A204.1 (cell line): Measurements from ENCODE around the gene KLK5.
"Not testable (repeated sequence)": the region's sequence is repeated elsewhere in the genome, so short reads cannot be mapped to it uniquely, and the experiment has no call there.

Source experiments
- FAIRE-seq: peaks from 2 replicates; lab custom pipeline; 2012; peaks lifted over from hg19 to GRCh38; lab: Jason Lieb, UNC

The KLK5 gene

DNA sequence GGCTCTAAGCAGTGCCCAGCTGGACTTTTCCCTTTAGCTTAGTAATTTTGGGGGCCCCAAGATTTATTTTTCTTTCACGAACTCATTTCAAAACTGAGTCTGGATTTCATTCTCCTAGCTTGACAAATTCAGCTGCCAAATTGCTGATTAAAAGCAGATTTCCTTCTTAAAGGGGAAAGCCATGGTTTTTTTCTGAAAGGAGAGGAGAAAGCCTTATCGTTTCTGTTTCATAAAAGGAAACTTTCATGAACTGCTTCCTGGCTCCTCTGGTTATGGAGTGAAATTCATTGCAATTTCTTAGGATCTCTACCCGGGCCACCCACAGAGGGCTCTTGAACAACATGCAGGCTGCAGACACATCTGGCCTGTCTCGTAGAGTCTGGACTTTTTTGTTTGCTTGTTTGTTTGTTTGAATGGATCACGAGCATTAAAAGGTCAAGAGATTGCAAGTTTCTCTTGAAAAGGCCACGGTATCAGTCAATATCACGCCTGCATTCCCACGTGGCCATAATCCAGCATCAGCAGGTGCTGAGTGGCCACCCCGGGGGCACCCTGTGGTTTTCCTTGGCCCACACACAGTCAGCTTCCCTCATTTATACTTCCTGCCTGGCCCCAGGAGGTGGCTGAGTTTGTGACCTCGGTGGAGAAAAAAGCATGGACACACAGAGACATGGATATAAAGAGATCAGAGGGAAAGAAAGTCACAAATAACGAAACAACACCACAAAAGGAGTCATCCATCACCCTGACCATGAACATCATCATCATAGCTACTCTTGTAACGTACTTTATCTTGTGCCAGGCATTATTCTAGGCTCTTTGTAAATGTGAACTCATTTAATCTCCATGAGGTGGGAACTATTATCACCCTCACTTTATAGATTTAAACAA lies 31.2 kb downstream of the KLK5 start:
- FAIRE-seq, result no peak

DNA sequence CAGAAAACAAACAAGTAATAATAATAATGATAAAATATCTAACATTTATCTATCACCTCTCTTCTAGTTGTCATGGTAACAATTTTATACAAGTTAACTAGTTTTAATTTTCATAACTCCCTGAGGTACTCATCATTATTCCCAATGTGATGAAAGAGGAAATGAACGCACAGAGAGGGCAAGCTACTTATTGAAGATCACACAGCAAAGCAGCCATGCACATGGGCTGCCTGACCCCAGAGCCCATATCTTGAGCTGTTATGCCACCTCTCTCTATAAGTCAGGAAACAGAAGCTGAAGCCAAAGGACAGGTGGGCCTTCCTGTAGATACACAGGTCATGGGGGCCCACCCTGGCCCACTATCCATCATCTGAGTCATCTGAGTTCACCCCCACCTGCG lies 36.8 kb downstream of the KLK5 start:
- no peak for FAIRE-seq

DNA sequence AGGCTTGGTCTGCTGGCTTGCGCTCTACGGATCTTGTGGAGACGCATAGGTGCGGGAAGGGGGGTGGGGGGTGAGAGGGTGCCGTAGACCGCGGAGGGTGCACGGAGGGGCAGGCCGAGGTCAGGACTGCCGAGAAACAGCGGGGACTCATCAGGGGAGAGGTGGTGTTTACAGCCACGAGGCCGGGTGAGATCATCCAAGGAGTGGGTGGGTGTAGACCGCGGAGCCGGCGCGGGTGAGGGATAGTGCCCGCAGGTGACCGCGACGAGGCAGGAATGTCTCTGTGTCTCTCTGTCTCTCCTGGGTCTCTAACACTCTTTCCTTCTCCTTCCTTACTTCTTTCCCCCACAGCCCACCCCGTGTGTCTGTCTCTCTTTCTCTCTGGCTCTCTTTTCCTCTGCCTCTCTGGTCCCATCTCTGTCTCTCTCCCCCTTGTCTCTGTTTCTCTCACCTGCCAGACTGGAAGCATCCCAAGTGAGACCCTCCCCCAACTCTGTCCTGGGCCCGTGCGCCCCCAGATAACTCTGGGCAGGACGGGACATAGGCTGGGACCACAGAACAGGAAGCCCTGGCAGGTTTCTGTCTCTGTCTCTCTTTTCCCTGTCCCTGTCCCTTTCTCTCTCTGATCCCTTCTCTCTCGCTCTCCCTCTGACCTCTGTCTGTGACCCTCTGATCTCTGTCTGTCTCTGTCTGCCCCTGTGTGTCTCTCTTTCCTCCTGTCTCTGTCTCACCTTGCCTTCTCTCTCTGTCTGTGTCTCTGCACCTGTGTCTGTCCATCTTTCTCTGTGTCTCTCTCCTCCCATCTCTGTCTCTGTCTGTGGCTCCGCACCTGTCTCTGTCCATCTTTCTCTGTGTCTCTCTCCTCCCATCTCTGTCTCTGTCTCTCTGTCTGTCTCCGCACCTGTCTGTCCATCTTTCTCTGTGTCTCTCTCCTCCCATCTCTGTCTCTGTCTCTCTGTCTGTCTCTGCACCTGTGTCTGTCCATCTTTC lies 39.8 kb downstream of the KLK5 start:
- no peak for FAIRE-seq

DNA sequence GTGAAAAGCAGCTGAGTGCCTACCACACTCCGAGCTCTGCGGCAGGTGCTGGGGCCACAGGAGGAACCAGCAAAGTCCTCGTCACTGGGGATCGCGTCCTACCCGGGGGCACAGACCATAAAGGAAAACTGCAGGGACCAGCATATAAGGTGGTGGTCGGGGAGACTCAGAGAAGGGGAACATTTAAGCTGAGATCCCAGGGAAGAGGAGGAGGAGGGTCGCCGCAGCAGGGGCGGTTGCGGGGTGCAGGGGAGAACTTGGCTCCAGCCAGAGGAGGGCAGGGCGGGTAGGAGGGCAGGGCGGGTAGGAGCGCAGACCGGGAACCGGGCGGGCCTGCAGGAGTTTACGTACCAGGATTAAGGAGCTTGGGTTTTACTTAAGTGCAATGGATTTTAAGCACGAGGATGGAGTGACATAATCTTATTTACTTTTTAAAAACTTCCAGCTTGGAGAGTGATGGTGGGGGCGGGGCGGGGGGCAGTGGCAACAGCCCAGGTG lies 40.7 kb downstream of the KLK5 start:
- no peak for FAIRE-seq

DNA sequence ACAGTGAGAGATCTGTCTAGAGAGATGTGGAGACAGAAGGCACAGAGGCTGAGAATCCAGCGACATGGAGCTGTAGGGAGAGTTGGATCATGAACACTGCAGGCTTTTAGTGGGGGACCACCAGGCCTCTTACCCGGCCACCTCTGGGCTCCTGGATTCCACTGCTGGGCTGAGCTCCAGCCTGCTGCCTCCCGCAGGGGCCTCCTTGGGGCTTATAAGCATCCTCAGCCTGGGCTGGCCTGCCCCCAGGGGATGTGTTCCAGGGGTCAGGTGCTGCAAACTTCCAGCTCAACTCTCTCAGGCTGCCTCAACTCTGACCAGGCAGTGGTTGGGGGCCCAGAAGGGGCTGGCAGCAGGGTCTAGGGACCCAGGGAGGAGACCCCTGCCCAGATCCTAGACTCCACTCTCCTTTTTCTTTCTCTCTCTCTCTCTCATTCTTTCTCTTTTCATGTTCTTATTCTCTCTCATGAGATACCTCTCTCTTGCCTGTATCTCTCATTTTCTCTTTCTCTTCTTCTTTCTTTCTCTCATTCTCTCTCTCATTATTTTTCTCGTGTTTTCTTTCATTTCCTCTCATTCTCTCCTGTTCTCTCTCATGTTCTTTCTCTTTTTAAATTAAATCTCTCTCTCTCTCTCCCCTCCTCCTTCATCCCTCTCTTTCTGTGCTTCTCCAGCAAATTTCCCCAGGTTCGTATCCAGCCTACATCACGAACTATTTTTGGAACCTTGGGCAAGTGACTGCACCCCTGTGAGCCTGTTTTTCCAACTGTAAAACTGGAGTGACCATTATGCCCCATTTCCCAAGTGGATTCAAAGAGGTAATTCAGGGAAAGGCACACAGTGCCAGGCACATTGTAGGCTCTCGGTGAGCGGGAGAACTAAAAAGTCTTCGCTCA lies 41.4 kb downstream of the KLK5 start, which contains the start of gene KLK4:
TSS of gene KLK4 (minus strand) at position 190 of the 896 bp plus-strand sequence. CDS start 657 bp downstream, outside the sequence.
- no peak for FAIRE-seq

DNA sequence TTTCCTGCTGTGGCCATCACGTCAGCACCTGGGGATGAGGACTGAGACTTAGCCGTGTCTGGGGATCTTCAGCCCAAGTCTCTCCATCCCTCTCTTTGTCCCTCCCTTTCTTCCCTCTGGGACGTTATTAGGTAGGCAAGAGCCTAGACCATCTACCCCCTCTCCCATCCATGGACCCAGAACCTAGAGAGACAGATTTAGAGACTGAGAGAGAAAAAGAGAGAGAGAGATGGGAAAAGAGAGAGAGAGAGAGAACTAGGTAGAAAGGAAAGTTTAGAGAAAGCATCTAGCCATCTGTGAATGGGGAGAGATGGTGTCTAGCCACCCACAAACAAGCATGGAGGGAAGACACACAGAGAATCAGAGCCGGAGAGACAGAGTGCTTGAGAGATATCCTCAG lies 42.1 kb downstream of the KLK5 start:
- no peak for FAIRE-seq

DNA sequence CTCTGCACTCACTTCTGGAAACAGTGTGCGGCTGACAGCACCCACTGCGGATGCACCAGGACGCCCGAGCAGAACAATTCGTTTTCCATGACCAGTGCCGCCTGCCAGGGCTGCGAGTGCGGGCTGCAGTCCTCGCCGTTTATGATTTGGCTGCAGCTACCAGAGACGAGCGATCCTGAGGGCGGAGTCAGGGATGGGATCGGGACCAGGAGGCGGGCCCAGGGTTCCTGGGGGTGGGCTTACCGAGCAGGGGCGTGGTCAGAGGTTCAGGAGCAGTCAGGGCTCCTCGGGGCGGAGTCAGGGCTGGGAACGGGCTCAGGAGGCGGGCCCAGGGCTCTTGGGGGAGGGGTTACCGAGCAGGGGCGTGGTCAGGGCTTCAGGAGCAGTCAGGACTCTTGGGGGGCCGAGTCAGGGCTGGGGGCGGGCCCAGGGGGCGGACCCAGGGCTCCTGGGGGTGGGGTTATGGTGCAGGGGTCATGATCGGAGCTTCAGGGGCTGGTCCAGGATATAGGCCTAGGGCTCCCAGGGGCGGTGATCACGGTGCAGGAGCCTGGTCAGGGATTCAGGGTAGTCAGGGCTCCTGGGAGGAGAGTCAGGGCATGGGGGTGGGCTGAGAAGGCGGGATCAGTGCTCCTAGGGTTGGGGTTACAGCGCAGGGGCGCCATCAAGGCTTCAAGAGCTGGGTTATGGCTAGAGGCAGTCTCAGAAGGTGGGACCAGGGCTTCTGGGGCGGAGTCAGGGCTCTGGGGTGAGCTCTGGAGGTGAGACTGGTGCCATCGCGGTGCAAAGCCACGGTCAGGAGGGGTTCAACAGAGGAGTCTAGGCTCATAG lies 43.4 kb downstream of the KLK5 start:
- FAIRE-seq, result no peak

DNA sequence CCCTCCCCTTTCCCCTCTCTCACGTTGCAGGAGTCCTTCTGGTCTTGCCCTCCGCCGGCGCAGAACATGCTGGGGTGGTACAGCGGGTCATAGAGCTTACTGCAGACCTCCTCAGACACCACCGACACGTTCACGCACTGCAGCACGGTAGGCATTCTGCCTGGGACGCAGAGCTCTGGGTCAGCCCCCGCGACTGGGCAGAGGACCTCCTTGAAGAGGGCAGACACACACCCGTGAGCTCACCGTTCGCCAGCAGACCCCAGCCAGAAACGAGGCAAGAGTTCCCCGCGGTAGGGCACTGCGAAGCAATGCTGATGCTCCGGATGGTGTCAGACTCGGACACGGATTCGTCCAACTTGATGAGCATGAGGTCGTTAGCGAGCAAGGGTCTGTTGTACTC lies 44.5 kb downstream of the KLK5 start:
- no peak for FAIRE-seq

DNA sequence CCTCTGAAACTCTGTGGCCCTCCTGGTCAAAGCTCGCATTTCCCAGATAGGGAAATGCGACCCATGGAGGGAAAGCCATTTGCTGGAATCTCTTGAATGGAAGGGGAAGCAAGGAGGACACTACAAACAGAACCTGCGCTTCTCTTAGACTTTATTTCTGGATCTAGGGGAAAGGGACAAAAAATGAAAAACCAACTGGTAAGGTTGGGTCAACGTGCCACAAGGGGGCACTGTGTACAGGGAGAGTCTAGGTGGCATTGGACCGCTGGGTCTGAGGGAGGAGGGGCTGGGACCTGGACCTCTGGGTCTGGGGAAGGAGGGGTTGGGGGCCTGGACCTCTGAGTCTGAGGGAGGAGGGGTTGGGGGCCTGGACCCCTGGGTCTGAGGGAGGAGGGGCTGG lies 46.6 kb downstream of the KLK5 start:
- FAIRE-seq, result no peak

DNA sequence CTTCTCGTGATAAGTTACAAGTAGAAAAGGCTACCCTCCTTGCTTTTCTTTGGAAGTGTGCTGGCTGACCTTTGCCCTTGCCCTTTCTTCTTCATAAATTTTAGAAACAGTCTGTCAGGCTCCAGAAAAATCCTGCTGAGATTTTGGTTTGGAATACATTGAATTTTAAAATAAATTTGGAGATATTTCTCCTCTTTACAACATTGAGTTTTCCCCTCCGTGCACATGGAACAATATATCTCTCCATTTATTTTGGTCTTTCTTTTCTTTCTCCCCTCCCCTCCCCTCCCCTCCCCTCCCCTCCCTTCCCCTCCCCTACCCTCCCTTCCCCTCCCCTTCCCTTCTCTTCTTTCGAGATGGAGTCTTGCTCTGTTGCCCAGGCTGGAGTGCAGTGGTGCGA lies 50.2 kb downstream of the KLK5 start:
- FAIRE-seq, result no peak

DNA sequence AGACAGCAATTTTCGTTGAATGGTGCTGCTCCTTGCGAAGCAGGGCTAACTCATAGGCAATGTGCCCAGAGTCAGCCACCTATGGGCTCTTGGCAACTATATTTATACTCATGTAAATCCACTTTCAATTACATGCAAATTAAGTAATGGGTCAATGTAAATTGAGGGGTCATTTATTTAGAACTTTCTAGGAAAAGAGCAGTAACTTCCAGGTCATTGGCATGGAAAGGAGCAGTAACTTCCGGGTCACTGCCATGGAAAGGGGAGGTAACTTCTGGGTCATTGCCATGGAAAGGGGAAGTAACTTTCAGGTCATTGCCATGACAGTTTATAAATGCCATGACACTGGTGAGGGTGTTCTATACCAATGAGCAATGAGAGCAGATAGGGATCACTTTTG lies 53.3 kb downstream of the KLK5 start:
- FAIRE-seq, result no peak

DNA sequence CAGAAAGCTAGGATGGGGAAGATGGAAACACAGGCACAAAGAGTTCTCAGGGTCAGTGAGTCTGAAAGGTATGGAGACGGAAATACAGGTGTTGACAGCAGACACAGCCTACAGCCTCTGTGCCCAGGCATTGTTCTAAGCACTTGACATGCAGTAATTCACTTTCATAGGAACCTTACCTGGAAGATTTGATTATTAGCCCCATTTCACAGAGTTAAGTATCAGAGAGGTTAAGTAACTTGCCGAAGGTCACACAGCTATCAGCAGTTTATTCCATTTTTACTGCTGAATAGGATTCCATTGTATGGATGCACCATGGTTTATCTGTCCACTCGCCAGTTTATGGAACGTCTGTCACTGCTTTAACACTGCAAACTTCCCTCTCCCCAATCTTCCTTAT lies 54.8 kb downstream of the KLK5 start:
- no peak for FAIRE-seq

DNA sequence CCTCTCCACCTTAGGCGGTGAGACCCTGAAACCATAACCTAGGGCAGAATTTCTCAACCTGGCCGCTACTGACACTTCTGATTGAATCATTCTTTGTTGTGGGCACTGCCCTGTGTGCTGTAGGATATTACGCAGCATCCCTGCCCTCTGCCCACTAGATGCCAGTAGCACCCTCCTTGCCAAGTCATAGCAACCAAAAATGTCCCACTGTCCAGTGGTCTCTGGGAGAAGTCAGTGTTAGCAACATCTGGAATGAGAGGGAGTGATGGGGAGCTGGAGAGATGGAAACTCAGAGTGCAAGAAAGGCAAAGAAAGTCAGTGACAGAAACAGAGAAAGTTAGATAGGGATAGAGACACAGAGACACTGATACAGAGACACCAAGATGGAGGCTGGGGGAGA lies 55.2 kb downstream of the KLK5 start:
- no peak for FAIRE-seq

DNA sequence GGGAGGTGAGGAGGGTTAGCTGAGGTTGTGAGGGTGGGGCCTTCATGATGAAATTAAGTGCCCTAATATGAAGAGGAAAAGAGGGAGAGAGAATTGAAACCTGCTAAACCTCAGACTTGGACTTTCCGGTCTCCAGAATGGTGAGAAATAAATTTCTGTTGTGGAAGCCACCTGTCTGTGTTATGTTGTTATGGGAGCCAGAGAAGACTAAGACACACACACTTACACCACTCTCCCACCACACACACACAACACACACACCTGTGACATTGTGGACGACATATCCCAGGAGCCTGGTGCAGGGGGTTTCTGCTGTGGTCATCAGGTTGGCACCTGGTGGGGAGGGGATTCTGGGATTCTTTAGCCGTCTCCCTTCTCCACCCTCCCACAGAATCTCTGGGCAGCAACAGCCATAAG lies 55.6 kb downstream of the KLK5 start:
- no peak for FAIRE-seq

DNA sequence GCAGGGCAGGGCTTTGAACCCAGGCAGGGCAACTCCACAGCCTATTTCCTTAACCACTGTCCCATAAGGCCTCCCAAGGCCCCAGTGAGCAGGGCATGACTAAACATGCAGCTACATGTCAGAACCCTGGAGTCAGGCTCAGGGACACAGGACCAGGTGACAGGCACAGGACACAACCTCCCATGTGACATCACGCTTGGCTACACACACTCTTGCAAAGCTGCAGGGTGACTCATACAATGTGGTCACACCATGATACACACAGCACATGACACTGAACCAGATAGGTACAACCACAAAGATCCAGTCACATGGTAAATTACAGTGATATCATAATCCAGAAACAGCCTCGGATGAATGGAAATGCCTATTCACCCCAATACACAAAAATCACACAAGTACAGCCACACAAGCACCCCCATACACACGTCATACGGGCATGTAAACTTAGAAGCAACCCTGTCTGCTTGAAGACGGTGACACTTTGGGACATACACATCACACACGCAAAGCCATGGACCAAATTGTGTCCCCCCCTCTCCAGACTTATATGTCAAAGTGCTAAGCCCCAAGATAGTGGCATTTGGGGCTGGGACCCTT lies 56.1 kb downstream of the KLK5 start:
- FAIRE-seq, result no peak

DNA sequence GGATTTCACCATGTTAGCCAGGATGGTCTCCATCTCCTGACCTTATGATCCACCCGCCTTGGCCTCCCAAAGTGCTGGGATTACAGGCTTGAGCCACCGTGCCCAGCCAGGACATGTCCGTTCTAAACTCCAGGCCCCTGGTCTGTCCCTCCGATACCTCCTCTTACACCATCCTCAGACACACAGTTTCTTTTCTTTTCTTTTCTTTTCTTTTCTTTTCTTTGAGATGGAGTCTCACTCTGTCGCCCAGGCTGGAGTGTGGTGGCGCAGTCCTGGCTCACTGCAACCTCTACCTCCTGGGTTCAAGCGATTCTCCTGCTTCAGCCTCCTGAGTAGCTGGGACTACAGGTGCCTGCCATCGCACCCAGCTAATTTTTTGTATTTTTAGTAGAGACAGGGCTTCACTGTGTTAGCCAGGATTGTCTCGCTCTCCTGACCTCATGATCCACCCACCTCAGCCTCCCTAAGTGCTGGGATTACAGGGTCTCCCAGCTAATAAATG lies 56.7 kb downstream of the KLK5 start:
- not testable (repeated sequence) for FAIRE-seq

DNA sequence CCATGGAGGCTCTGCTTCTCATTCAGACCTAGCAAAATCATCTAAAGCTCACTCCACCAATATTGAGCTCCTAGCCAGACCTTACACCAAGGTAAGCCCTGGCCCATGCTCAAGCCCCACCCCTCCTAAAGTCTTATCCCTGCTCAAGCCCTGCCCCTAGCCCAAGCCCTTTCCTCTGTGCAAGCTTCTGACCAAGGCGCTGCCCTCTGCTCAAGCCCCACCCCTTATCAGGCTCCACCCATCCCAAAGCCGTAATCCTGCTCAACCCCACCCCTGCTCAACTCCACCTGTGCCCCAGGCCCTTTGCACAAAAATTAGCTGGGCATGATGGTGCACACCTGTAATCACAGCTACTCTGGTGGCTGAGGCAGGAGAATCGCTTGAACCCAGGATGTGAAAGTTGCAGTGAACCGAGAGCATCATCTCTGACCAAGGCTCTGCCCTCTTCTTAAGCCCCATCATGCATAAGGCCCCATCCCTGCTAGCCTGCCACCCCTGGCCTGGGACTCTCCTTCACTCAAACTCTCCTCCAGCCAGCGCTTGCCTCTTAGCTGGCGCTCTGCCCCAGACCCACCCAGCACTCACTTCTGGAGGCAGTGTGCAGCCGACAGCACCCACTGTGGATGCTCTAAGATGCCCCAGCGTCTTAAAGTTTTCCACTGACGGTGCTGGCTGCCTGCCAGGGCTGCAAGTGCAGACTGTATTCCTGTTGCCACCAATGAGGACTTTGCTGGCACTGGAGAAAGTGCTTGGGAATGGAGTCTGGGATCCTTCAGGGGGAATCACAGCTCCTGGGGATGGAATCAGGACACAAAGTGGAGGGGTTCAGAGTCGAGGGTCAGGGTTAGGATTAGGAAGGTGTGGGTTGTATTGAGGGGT lies 58.1 kb downstream of the KLK5 start:
- FAIRE-seq, result no peak
